WERI-Rb-1 (cell line): ENCODE measurements around the gene FSTL4.

Experiments
- DNase-seq: peaks from one replicate; pipeline ENCODE4 v3.0.0-alpha.2; 2020
- H3K27ac ChIP-seq: fragments of 250-450 bp; sonication (Bioruptor Pico); 2 replicates; pipeline ENCODE4 v1.5.1; 2020; ENCODE audit warnings: mild to moderate bottlenecking, moderate library complexity
- H3K27me3 ChIP-seq: fragments of 250-450 bp; sonication (Bioruptor Pico); 2 replicates; pipeline ENCODE4 v1.5.1; 2021; ENCODE audit warnings: mild to moderate bottlenecking, low read depth, moderate library complexity; ENCODE audit not compliant: insufficient read depth, severe bottlenecking
- H3K36me3 ChIP-seq: fragments of 250-450 bp; sonication (Bioruptor Pico); 2 replicates; pipeline ENCODE4 v1.5.1; 2020; ENCODE audit warnings: mild to moderate bottlenecking, moderate library complexity
- H3K4me3 ChIP-seq: 2 replicates; pipeline ENCODE4 v1.5.1; 2011; ENCODE audit warnings: low read depth, mild to moderate bottlenecking, control low read depth, low read length
- H3K9me3 ChIP-seq: fragments of 250-450 bp; sonication (Bioruptor Pico); 2 replicates; pipeline ENCODE4 v1.5.1; 2021; ENCODE audit warnings: mild to moderate bottlenecking, moderate library complexity; ENCODE audit not compliant: severe bottlenecking
- CTCF ChIP-seq: IDR thresholded peaks from 2 replicates; pipeline ENCODE4 v1.5.1; 2011; ENCODE audit warnings: low read depth, mild to moderate bottlenecking, control low read depth, inconsistent platforms, low read length

FSTL4 gene

GRCh38 chr5:133360693-133361472, 251.5 kb downstream of the FSTL4 start:
- H3K27me3 ChIP-seq = no peaks in the 10 kb centered on the region
- no peaks in the 10 kb centered on the region for H3K9me3 ChIP-seq
- TF ChIP-seq CTCF = no peak
- H3K27ac ChIP-seq = 0 out of 2 replicates have a peak overlapping the region, but pooled peaks have one; percentile 16
- no peak for DNase-seq
- no peak overlapping the region for H3K4me3 ChIP-seq
- H3K36me3 ChIP-seq = no peaks in the 10 kb centered on the region

GRCh38 chr5:133359861-133360260, 252.5 kb downstream of the FSTL4 start:
- no peaks in the 10 kb centered on the region for H3K9me3 ChIP-seq
- no peak overlapping the region for H3K27ac ChIP-seq
- no peak for DNase-seq
- no peak for TF ChIP-seq CTCF
- H3K36me3 ChIP-seq = no peaks in the 10 kb centered on the region
- H3K4me3 ChIP-seq = no peak overlapping the region
- no peaks in the 10 kb centered on the region for H3K27me3 ChIP-seq

GRCh38 chr5:133358271-133358670, 254.1 kb downstream of the FSTL4 start:
- Histone ChIP-seq H3K36me3 (no peaks in the 10 kb centered on the region), H3K9me3 (no peaks in the 10 kb centered on the region), H3K4me3 (no peak overlapping the region), H3K27me3 (no peaks in the 10 kb centered on the region), H3K27ac (no peak overlapping the region)
- no peak for DNase-seq
- no peak for TF ChIP-seq CTCF

GRCh38 chr5:133357758-133358157, 254.6 kb downstream of the FSTL4 start:
- Histone ChIP-seq H3K9me3 (no peaks in the 10 kb centered on the region), H3K36me3 (no peaks in the 10 kb centered on the region), H3K27me3 (no peaks in the 10 kb centered on the region), H3K4me3 (no peak overlapping the region), H3K27ac (no peak overlapping the region)
- TF ChIP-seq CTCF = no peak
- no peak for DNase-seq

GRCh38 chr5:133356984-133357421, 255.3 kb downstream of the FSTL4 start:
- Histone ChIP-seq H3K27me3 (no peaks in the 10 kb centered on the region), H3K4me3 (no peak overlapping the region), H3K9me3 (no peaks in the 10 kb centered on the region), H3K36me3 (no peaks in the 10 kb centered on the region), H3K27ac (no peak overlapping the region)
- no peak for DNase-seq
- TF ChIP-seq CTCF = no peak
